ENCODE measurements around the gene KLHL21. TPM values are rescaled to one million over a fixed set of nuclear protein-coding genes. Genes with fewer than 3 reads are reported as not detected.
A peak's percentile ranks its signal among the peaks of the same experiment; 100 is the strongest.

Gene KLHL21
- total and polyA plus RNA-seq, 9 of the 15 experiments (the other 6 are each of a cell fraction or from before 2014, with no cell fraction given): 2.1 to 42.1 (median 17.5) TPM

GRCh38 chr1:6624710-6625583 lies 22.3 kb upstream of the KLHL21 start, which contains the start of gene THAP3 (continued):
- no peak for TF ChIP-seq NUFIP1 (IDR thresholded peaks at IDR 0.05; ENCODE audit: partially characterized antibody)
- TF ChIP-seq GTF3C2 (IDR thresholded peaks at IDR 0.05; ENCODE audit: borderline replicate concordance, extremely low read depth, insufficient read length): no peak
- no peak for TF ChIP-seq ZNF436 (CRISPR knock-in tag; IDR thresholded peaks at IDR 0.05)
- no peak for TF ChIP-seq TAF15 (IDR thresholded peaks at IDR 0.05; ENCODE audit: low read depth, low read length)
- TF ChIP-seq FOS (IDR thresholded peaks at IDR 0.05; ENCODE audit: extremely low read depth, insufficient read length): no peak
- TF ChIP-seq SMAD4 (CRISPR knock-in tag; conservative IDR thresholded peaks at IDR 0.05): no peak
- TF ChIP-seq ZNF449 (CRISPR knock-in tag; IDR thresholded peaks at IDR 0.05): no peak
- no peak for TF ChIP-seq PCBP2 (IDR thresholded peaks at IDR 0.05; ENCODE audit: low read depth, low read length, poor library complexity, severe bottlenecking)
- no peak for TF ChIP-seq FOXA1 (IDR thresholded peaks at IDR 0.05; ENCODE audit: borderline replicate concordance)
- TF ChIP-seq E4F1 (CRISPR knock-in tag; IDR thresholded peaks at IDR 0.05; ENCODE audit: borderline replicate concordance): no peak
- TF ChIP-seq CBX3 (IDR thresholded peaks at IDR 0.05; ENCODE audit: borderline replicate concordance in 1 of 2, low read length in 2 of 2): peak in 1 of 2 experiments; percentile 35; a peak in 1 of 3 replicates
- no peak for TF ChIP-seq DDX20 (tag; IDR thresholded peaks at IDR 0.05; ENCODE audit: low read depth)
- TF ChIP-seq NCOA6 (IDR thresholded peaks at IDR 0.05): no peak
- no peak for TF ChIP-seq ZNF146 (CRISPR knock-in tag; IDR thresholded peaks at IDR 0.05; ENCODE audit: unreplicated experiment)
- TF ChIP-seq ZNF518B (CRISPR knock-in tag; IDR thresholded peaks at IDR 0.05): no peak
- peak; percentile 94 for TF ChIP-seq NFIC (IDR thresholded peaks at IDR 0.05)
